Mesendoderm (in vitro differentiated cells): ENCODE data around the gene PLCL1.

ENCODE experiments used
- DNase-seq: peaks from one replicate; pipeline ENCODE4 v3.0.0; 2013
- H2AK5ac ChIP-seq: 2 replicates; pipeline ENCODE4 v1.6.1; 2013; ENCODE audit warnings: low read length, inconsistent platforms
- H2BK120ac ChIP-seq: 2 replicates; pipeline ENCODE4 v1.6.1; 2013; ENCODE audit warnings: low read depth, mild to moderate bottlenecking, low read length, moderate library complexity, mixed read lengths
- H2BK15ac ChIP-seq: replicated peaks from 2 replicates; pipeline ENCODE4 v1.6.1; 2013; ENCODE audit warnings: low read depth, mild to moderate bottlenecking, moderate library complexity
- H2BK5ac ChIP-seq: 2 replicates; pipeline ENCODE4 v1.6.1; 2013; ENCODE audit warnings: low read length, inconsistent platforms
- H3K18ac ChIP-seq: 2 replicates; pipeline ENCODE4 v1.6.1; 2013; ENCODE audit warnings: mild to moderate bottlenecking, low read length, mixed read lengths
- H3K23ac ChIP-seq: one replicate; pipeline ENCODE4 v1.6.1; 2013; ENCODE audit warnings: low read length
- H3K27ac ChIP-seq: 2 replicates; pipeline ENCODE4 v1.5.1; 2013; ENCODE audit warnings: low read depth, mild to moderate bottlenecking, inconsistent platforms, low read length, moderate library complexity
- H3K27me3 ChIP-seq: 2 replicates; pipeline ENCODE4 v1.6.1; 2013; ENCODE audit warnings: low read length, control low read depth, mild to moderate bottlenecking, inconsistent platforms; ENCODE audit not compliant: insufficient read depth, poor library complexity
- H3K36me3 ChIP-seq: 2 replicates; pipeline ENCODE4 v1.6.1; 2013; ENCODE audit warnings: low read length, inconsistent platforms; ENCODE audit not compliant: control insufficient read depth, insufficient read depth
- H3K4ac ChIP-seq: one replicate; pipeline ENCODE4 v1.6.1; 2013; ENCODE audit warnings: low read depth, mild to moderate bottlenecking, low read length, moderate library complexity
- H3K4me1 ChIP-seq: 2 replicates; pipeline ENCODE4 v1.6.1; 2013; ENCODE audit warnings: low read depth, low read length, inconsistent platforms; ENCODE audit not compliant: control insufficient read depth
- H3K4me2 ChIP-seq: 2 replicates; pipeline ENCODE4 v1.6.1; 2013; ENCODE audit warnings: low read length
- H3K4me3 ChIP-seq: 2 replicates; pipeline ENCODE4 v1.5.1; 2013; ENCODE audit warnings: mild to moderate bottlenecking, low read length
- H3K56ac ChIP-seq: one replicate; pipeline ENCODE4 v1.6.1; 2013; ENCODE audit warnings: low read length
- H3K79me1 ChIP-seq: 2 replicates; pipeline ENCODE4 v1.6.1; 2013; ENCODE audit warnings: low read length, inconsistent platforms
- H3K79me2 ChIP-seq: 2 replicates; pipeline ENCODE4 v1.6.1; 2013; ENCODE audit warnings: mild to moderate bottlenecking, low read length; ENCODE audit not compliant: control insufficient read depth, insufficient read depth
- H3K9ac ChIP-seq: 2 replicates; pipeline ENCODE4 v1.6.1; 2013; ENCODE audit warnings: low read length, inconsistent platforms
- H4K5ac ChIP-seq: one replicate; pipeline ENCODE4 v1.6.1; 2013; ENCODE audit warnings: low read length
- H4K8ac ChIP-seq: one replicate; pipeline ENCODE4 v1.6.1; 2013; ENCODE audit warnings: low read depth, mild to moderate bottlenecking, control low read depth, low read length, moderate library complexity
- WGBS: extraction: QIAGEN DNeasy Blood & Tissue Kit; methylation state at CpG from one replicate; pipeline ENCODE4 v1.1.7; 2013; ENCODE audit warnings: low lambda C conversion rate, missing lambda C conversion rate; ENCODE audit not compliant: insufficient coverage; ENCODE audit errors: extremely low coverage; 5-methylcytosine and 5-hydroxymethylcytosine counted together

PLCL1 gene

DNA sequence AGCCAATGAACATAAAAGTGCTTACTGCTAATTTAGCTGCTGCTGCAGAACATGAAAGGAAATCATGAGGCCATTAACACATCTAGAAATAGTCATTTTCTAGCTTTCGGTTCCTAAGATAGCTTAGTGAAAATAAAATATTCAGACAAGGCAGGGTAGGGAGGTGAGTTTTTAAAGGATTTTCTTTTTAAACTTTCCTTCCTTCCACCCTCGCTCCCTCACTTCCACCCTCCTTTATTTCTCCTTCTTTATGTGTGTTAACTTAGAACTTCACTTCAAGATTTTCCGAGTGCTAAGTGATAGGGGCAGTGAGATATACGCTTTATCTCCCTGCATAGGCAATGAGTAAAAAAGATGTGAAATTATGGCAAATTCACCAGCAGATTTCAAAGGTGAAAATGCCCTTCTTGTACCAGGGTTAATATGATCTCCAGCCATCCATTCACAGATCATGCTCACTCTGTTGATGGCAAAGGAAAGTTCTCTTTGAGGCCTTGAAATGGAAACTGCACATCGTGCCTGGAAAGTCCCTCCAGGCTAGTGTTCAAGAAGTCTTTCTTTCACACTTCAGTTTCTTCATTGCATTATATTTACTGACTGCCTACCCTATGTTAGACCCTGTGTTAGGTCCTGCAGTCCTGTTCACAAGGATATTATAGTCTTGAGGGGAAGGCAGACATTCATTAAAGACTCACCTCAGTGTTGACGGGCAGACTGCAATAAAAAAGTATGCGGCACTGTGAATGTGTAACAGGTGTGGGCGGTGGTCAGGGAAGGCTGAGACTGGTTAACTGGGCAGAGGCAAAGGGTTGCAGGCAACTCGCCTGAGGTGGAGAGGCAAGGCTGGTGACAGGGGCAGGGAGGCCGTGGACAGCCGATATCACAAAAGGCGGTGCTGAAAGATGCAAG is 200.8 kb downstream of the PLCL1 start:
- Histone ChIP-seq H3K4me2 (no peak overlapping the region), H3K79me1 (no peaks in the 10 kb centered on the region), H3K23ac (no peak overlapping the region), H3K18ac (no peak overlapping the region), H4K8ac (no peak overlapping the region), H3K4me3 (no peak overlapping the region), H3K56ac (no peak overlapping the region), H2AK5ac (no peak overlapping the region), H3K36me3 (no peaks in the 10 kb centered on the region), H3K4ac (no peak overlapping the region), H4K5ac (no peak overlapping the region), H3K9ac (no peak overlapping the region), H3K27me3 (no peaks in the 10 kb centered on the region), H3K79me2 (no peaks in the 10 kb centered on the region), H2BK5ac (no peak overlapping the region), H3K27ac (no peak overlapping the region), H2BK15ac (no peak overlapping the region), H3K4me1 (no peaks in the 10 kb centered on the region), H2BK120ac (no peak overlapping the region)
- no CpG with 5 or more reads among the region's 12 CpGs for WGBS
- DNase-seq: no peak

DNA sequence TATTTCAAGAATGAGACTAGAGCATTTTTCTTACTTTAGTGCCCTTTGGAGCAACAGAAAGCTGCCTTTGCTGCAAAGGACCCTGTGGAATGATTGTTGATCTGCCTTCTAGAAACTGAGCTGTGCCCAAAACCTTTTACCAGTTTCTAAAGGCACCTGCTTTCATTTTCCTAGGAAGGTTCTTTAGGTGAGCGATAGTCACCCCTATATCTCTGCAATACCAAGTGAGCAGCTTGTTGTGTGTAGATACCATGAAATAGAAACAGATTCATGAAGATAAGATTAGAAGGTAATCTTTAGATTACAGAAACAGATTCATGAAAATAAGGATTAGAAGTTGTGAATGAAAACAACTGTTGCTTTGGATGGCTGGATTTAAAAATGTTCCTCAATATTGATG is 202.3 kb downstream of the PLCL1 start:
- H2BK15ac ChIP-seq: no peak overlapping the region
- no peak overlapping the region for H3K4me3 ChIP-seq
- H3K79me1 ChIP-seq: no peaks in the 10 kb centered on the region
- no peak overlapping the region for H3K18ac ChIP-seq
- H4K5ac ChIP-seq: no peak overlapping the region
- no peak overlapping the region for H3K4ac ChIP-seq
- H3K79me2 ChIP-seq: no peaks in the 10 kb centered on the region
- H3K27ac ChIP-seq: no peak overlapping the region
- H3K4me1 ChIP-seq: no peaks in the 10 kb centered on the region
- H2BK120ac ChIP-seq: no peak overlapping the region
- H3K36me3 ChIP-seq: no peaks in the 10 kb centered on the region
- H3K56ac ChIP-seq: no peak overlapping the region
- H2AK5ac ChIP-seq: no peak overlapping the region
- H3K27me3 ChIP-seq: no peaks in the 10 kb centered on the region
- no peak overlapping the region for H3K9ac ChIP-seq
- WGBS: no CpG with 5 or more reads among the region's 1 CpG
- H4K8ac ChIP-seq: no peak overlapping the region
- H2BK5ac ChIP-seq: no peak overlapping the region
- no peak overlapping the region for H3K23ac ChIP-seq
- no peak for DNase-seq
- H3K4me2 ChIP-seq: no peak overlapping the region

DNA sequence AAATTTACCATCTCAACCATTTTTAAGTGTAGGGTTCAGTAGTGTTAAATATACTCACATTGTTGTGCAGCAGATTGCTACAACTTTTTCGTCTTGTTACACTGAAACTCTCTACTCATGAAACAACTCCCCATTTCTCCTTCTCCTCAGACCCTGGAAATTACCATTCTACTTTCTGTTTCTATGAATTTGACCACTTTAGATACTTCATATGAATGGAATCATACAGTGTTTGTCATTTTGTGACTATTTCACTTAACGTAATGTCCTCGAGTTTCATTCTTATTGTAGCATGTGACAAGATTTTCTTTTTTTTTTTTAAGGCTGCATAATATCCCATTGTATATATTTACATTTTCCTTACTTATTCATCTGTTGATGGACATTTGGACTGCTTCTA is 203.8 kb downstream of the PLCL1 start:
- no peaks in the 10 kb centered on the region for H3K4me1 ChIP-seq
- H2BK5ac ChIP-seq: no peak overlapping the region
- H4K8ac ChIP-seq: no peak overlapping the region
- H3K36me3 ChIP-seq: no peaks in the 10 kb centered on the region
- H2AK5ac ChIP-seq: no peak overlapping the region
- DNase-seq: no peak
- WGBS: no CpG with 5 or more reads among the region's 3 CpGs
- H4K5ac ChIP-seq: no peak overlapping the region
- H3K27me3 ChIP-seq: no peaks in the 10 kb centered on the region
- no peak overlapping the region for H3K4me3 ChIP-seq
- H2BK15ac ChIP-seq: no peak overlapping the region
- no peak overlapping the region for H3K4ac ChIP-seq
- no peaks in the 10 kb centered on the region for H3K79me1 ChIP-seq
- no peak overlapping the region for H3K18ac ChIP-seq
- no peak overlapping the region for H3K4me2 ChIP-seq
- no peak overlapping the region for H3K27ac ChIP-seq
- H3K79me2 ChIP-seq: no peaks in the 10 kb centered on the region
- H3K56ac ChIP-seq: no peak overlapping the region
- no peak overlapping the region for H2BK120ac ChIP-seq
- no peak overlapping the region for H3K23ac ChIP-seq
- H3K9ac ChIP-seq: no peak overlapping the region

DNA sequence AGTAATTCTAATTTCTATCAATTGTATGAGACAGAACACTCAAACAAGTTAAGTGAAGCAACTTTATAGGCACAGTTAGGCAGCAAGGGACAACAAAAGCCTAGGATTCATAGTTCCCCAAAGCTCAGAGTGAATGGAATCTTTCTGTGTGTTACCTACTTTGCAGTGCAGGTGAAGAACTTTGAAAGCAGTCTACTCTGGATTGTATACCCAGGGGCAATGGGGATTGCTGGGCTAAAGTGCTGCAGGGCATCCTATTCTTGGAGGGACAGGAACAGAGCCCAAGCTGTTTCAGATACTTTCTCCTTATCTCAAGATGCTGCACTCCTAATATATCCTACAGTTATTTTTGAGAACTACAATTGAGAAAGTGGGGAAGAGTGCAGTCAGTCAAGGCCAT is 207.6 kb downstream of the PLCL1 start:
- Histone ChIP-seq H2BK15ac (no peak overlapping the region), H3K27me3 (no peaks in the 10 kb centered on the region), H3K18ac (no peak overlapping the region), H3K36me3 (no peaks in the 10 kb centered on the region), H2BK5ac (no peak overlapping the region), H2BK120ac (no peak overlapping the region), H3K56ac (no peak overlapping the region), H3K4ac (no peak overlapping the region), H4K8ac (no peak overlapping the region), H3K79me2 (no peaks in the 10 kb centered on the region), H3K79me1 (no peaks in the 10 kb centered on the region), H3K27ac (no peak overlapping the region), H3K4me1 (no peaks in the 10 kb centered on the region), H4K5ac (no peak overlapping the region), H3K4me3 (no peak overlapping the region), H3K9ac (no peak overlapping the region), H2AK5ac (no peak overlapping the region), H3K4me2 (no peak overlapping the region), H3K23ac (no peak overlapping the region)
- no peak for DNase-seq

DNA sequence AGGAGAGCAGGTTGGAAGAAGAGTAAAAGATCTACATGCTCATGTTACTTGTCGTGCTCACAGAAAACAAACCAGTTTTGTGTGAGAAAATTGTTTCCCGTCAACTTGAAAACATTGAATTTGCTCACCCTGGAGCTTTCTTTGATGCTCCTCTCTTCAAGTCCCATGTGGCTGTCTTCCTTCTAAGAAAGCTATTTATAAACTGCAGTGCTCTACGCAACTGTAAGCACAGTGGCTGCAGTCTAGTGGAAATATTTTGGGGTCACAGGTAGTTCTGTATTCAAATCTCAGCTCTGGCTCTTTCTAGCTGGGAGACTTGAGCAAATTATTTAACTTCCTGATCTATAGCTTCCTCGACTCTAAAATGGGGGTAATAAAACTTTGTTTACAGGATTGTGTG is 211.8 kb downstream of the PLCL1 start:
- Histone ChIP-seq H3K27me3 (no peaks in the 10 kb centered on the region), H3K36me3 (no peaks in the 10 kb centered on the region), H2BK5ac (no peak overlapping the region), H2BK15ac (no peak overlapping the region), H4K8ac (no peak overlapping the region), H3K9ac (no peak overlapping the region), H3K79me2 (no peaks in the 10 kb centered on the region), H3K4me2 (no peak overlapping the region), H3K4me3 (no peak overlapping the region), H2BK120ac (no peak overlapping the region), H2AK5ac (no peak overlapping the region), H3K4ac (no peak overlapping the region), H3K18ac (no peak overlapping the region), H3K23ac (no peak overlapping the region), H3K4me1 (no peaks in the 10 kb centered on the region), H4K5ac (no peak overlapping the region), H3K79me1 (no peaks in the 10 kb centered on the region), H3K56ac (no peak overlapping the region), H3K27ac (no peak overlapping the region)
- no peak for DNase-seq
- WGBS: no CpG with 5 or more reads among the region's 4 CpGs

DNA sequence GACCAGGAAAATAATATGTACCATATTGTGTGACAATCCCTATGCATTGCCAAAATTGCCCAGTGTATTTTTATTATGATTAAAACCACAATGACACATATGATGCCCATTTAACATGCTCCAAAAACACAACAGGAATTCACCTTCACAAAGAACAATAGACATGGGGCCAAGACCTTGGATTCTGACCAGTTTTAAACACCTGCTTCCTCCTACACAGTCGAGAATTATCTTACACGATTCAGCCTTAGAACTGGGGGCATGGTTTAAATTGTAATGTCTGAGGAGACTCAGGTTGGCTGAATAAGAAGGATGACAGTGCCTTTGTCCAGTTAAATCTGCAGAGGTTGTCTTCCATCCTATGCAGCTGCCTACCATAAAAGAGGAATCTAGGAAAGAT is 212.7 kb downstream of the PLCL1 start:
- Histone ChIP-seq H3K27me3 (no peaks in the 10 kb centered on the region), H3K79me1 (no peaks in the 10 kb centered on the region), H3K18ac (no peak overlapping the region), H4K5ac (no peak overlapping the region), H3K27ac (no peak overlapping the region), H3K4me1 (no peaks in the 10 kb centered on the region), H2AK5ac (no peak overlapping the region), H3K23ac (no peak overlapping the region), H3K9ac (no peak overlapping the region), H3K36me3 (no peaks in the 10 kb centered on the region), H3K56ac (no peak overlapping the region), H4K8ac (no peak overlapping the region), H3K79me2 (no peaks in the 10 kb centered on the region), H3K4me3 (no peak overlapping the region), H3K4me2 (no peak overlapping the region), H3K4ac (no peak overlapping the region), H2BK15ac (no peak overlapping the region), H2BK5ac (no peak overlapping the region), H2BK120ac (no peak overlapping the region)
- no CpG with 5 or more reads among the region's 2 CpGs for WGBS
- DNase-seq: no peak
